Stomach (tissue), 4 donors: ENCODE measurements around the gene PIK3R6.

ENCODE experiments used
- CTCF ChIP-seq, 7 experiments: fragments of 450-650 bp in 4 of 7; fragments of 200-600 bp in 3 of 7; sonication (generic) in 3 of 7; IDR thresholded peaks; one replicate each; pipeline ENCODE4 v1.5.1; 2016 to 2019; ENCODE audit warnings: antibody characterized with exemption in 7 of 7, control low read depth in 2 of 7, mild to moderate bottlenecking in 1 of 7
- POLR2A ChIP-seq, 4 donors: fragments of 450-650 bp; IDR thresholded peaks; one replicate each; pipeline ENCODE4 v1.6.1; 2016; ENCODE audit warnings: antibody characterized with exemption in 4 of 4, control low read depth in 2 of 4, mild to moderate bottlenecking in 1 of 4, moderate library complexity in 1 of 4
- POLR2AphosphoS5 ChIP-seq, 3 donors: sonication (generic); formaldehyde crosslinking; IDR thresholded peaks; one replicate each; pipeline ENCODE4 v1.6.1; 2016; ENCODE audit warnings: antibody characterized with exemption in 3 of 3

GRCh38 chr17:8844229-8845218 lies 22.9 kb downstream of the PIK3R6 start:
- no peak for TF ChIP-seq CTCF (IDR thresholded peaks at IDR 0.05)
- no peak for TF ChIP-seq POLR2AphosphoS5 (IDR thresholded peaks at IDR 0.05)
- no peak for TF ChIP-seq POLR2A (IDR thresholded peaks at IDR 0.05)
